DOHH2 (cell line): ENCODE results near the gene GABRG3.

Source experiments
- H3F3A ChIP-seq: fragments of 200-600 bp; sonication (generic), shearing (Covaris generic); 2 replicates; pipeline ENCODE4 v1.6.0; 2016; ENCODE audit warnings: antibody characterized with exemption, mild to moderate bottlenecking; ENCODE audit not compliant: control insufficient read depth, insufficient read depth
- H3K27ac ChIP-seq: fragments of 200-600 bp; sonication (generic); 2 replicates; pipeline ENCODE4 v1.5.1; 2014; ENCODE audit warnings: low read depth, mild to moderate bottlenecking, low read length, moderate library complexity
- H3K27me3 ChIP-seq: fragments of 200-600 bp; sonication (generic); 2 replicates; pipeline ENCODE4 v1.6.1; 2014; ENCODE audit warnings: mild to moderate bottlenecking, low read length, mixed read lengths; ENCODE audit not compliant: control insufficient read depth
- H3K36me3 ChIP-seq: fragments of 200-600 bp; sonication (generic); 2 replicates; pipeline ENCODE4 v1.6.1; 2014; ENCODE audit warnings: mild to moderate bottlenecking, low read length, moderate library complexity, mixed read lengths; ENCODE audit not compliant: control insufficient read depth
- H3K4me1 ChIP-seq: fragments of 200-600 bp; sonication (generic); 2 replicates; pipeline ENCODE4 v1.6.1; 2014; ENCODE audit warnings: mild to moderate bottlenecking, low read length, mixed read lengths; ENCODE audit not compliant: control insufficient read depth
- H3K4me2 ChIP-seq: fragments of 200-600 bp; sonication (generic); 2 replicates; pipeline ENCODE4 v1.6.0; 2014; ENCODE audit warnings: mild to moderate bottlenecking, low read length, moderate library complexity
- H3K4me3 ChIP-seq: fragments of 200-600 bp; sonication (generic); 2 replicates; pipeline ENCODE4 v1.5.1; 2014; ENCODE audit warnings: mild to moderate bottlenecking, low read length, mixed read lengths
- H3K79me2 ChIP-seq: fragments of 200-600 bp; sonication (generic); 2 replicates; pipeline ENCODE4 v1.6.1; 2014; ENCODE audit warnings: mild to moderate bottlenecking, low read length, mixed read lengths; ENCODE audit not compliant: control insufficient read depth
- H3K9me2 ChIP-seq: fragments of 200-600 bp; sonication (generic); replicated peaks from 2 replicates; pipeline ENCODE4 v1.6.1; 2014; ENCODE audit warnings: mild to moderate bottlenecking, low read length, mixed read lengths; ENCODE audit not compliant: control insufficient read depth
- H3K9me3 ChIP-seq: fragments of 200-600 bp; sonication (generic); 2 replicates; pipeline ENCODE4 v1.6.1; 2014; ENCODE audit warnings: antibody characterized with exemption, low read length, mixed read lengths; ENCODE audit not compliant: control insufficient read depth, insufficient read depth
- H4K20me1 ChIP-seq: fragments of 200-600 bp; sonication (generic); 2 replicates; pipeline ENCODE4 v1.6.0; 2014; ENCODE audit warnings: low read depth, mild to moderate bottlenecking, antibody characterized with exemption, low read length, moderate library complexity; ENCODE audit not compliant: control insufficient read depth, insufficient read depth
- CTCF ChIP-seq: fragments of 200-600 bp; sonication (generic); IDR thresholded peaks from one replicate; pipeline ENCODE4 v1.5.1; 2014; ENCODE audit warnings: antibody characterized with exemption, mild to moderate bottlenecking, low read depth, low read length; ENCODE audit not compliant: poor library complexity, severe bottlenecking
- EZH2phosphoT487 ChIP-seq: fragments of 200-600 bp; sonication (generic); IDR thresholded peaks from 2 replicates; pipeline ENCODE4 v1.6.1; 2017; ENCODE audit warnings: borderline replicate concordance, mild to moderate bottlenecking, antibody characterized with exemption, low read length, moderate library complexity, mixed read lengths

Gene GABRG3

GRCh38 chr15:27201425-27201824 lies 230.4 kb downstream of the GABRG3 start:
- H3K4me3 ChIP-seq: no peak overlapping the region
- H4K20me1 ChIP-seq: no peaks in the 10 kb centered on the region
- H3K36me3 ChIP-seq: no peaks in the 10 kb centered on the region
- no peaks in the 10 kb centered on the region for H3K9me2 ChIP-seq
- TF ChIP-seq CTCF: no peak
- no peak for TF ChIP-seq EZH2phosphoT487
- no peak overlapping the region for H3K4me2 ChIP-seq
- no peaks in the 10 kb centered on the region for H3K79me2 ChIP-seq
- H3K4me1 ChIP-seq: no peaks in the 10 kb centered on the region
- H3K9me3 ChIP-seq: 0 out of 2 replicates have a peak, but pooled peaks cover 6% of the 10 kb centered on the region
- no peaks in the 10 kb centered on the region for H3F3A ChIP-seq
- H3K27me3 ChIP-seq: no peaks in the 10 kb centered on the region
- H3K27ac ChIP-seq: no peak overlapping the region

GRCh38 chr15:27210176-27210575 lies 239.2 kb downstream of the GABRG3 start:
- no peak overlapping the region for H3K27ac ChIP-seq
- H3K27me3 ChIP-seq: no peaks in the 10 kb centered on the region
- no peaks in the 10 kb centered on the region for H3K4me1 ChIP-seq
- no peak overlapping the region for H3K4me2 ChIP-seq
- no peaks in the 10 kb centered on the region for H4K20me1 ChIP-seq
- H3F3A ChIP-seq: no peaks in the 10 kb centered on the region
- H3K79me2 ChIP-seq: no peaks in the 10 kb centered on the region
- TF ChIP-seq EZH2phosphoT487 (no peak), CTCF (no peak)
- H3K9me2 ChIP-seq: no peaks in the 10 kb centered on the region
- no peaks in the 10 kb centered on the region for H3K36me3 ChIP-seq
- no peak overlapping the region for H3K4me3 ChIP-seq
- H3K9me3 ChIP-seq: peaks cover 33% of the 10 kb centered on the region; the same call in 1 of the 2 replicates

GRCh38 chr15:27214032-27214431 lies 243.1 kb downstream of the GABRG3 start:
- H3K4me1 ChIP-seq: no peaks in the 10 kb centered on the region
- H3K4me3 ChIP-seq: no peak overlapping the region
- no peaks in the 10 kb centered on the region for H4K20me1 ChIP-seq
- H3K79me2 ChIP-seq: no peaks in the 10 kb centered on the region
- no peaks in the 10 kb centered on the region for H3K27me3 ChIP-seq
- H3K4me2 ChIP-seq: no peak overlapping the region
- no peaks in the 10 kb centered on the region for H3F3A ChIP-seq
- no peaks in the 10 kb centered on the region for H3K9me2 ChIP-seq
- H3K36me3 ChIP-seq: no peaks in the 10 kb centered on the region
- peaks cover 33% of the 10 kb centered on the region; the same call in 1 of the 2 replicates for H3K9me3 ChIP-seq
- H3K27ac ChIP-seq: no peak overlapping the region
- TF ChIP-seq EZH2phosphoT487 (no peak), CTCF (no peak)
